SU-DHL-6 (cell line): ENCODE results near the gene OVCH1.

Source experiments
- H2AFZ ChIP-seq: fragments of 200-600 bp; sonication (generic); 2 replicates; pipeline ENCODE4 v1.6.1; 2014; ENCODE audit warnings: low read depth, mild to moderate bottlenecking, moderate library complexity, mixed read lengths, antibody characterized with exemption, low read length; ENCODE audit not compliant: severe bottlenecking
- H3F3A ChIP-seq: fragments of 200-600 bp; shearing (Covaris generic); 2 replicates; pipeline ENCODE4 v1.6.0; 2016; ENCODE audit warnings: antibody characterized with exemption, mild to moderate bottlenecking; ENCODE audit not compliant: insufficient read depth
- H3K27ac ChIP-seq: fragments of 200-600 bp; sonication (generic); 2 replicates; pipeline ENCODE4 v1.5.1; 2016; ENCODE audit warnings: low read depth, mild to moderate bottlenecking, low read length, moderate library complexity, mixed read lengths
- H3K27me3 ChIP-seq: fragments of 200-600 bp; sonication (generic), shearing (Covaris generic); 2 replicates; pipeline ENCODE4 v1.6.0; 2014; ENCODE audit warnings: mild to moderate bottlenecking, low read length
- H3K36me3 ChIP-seq: fragments of 200-600 bp; sonication (generic); 2 replicates; pipeline ENCODE4 v1.6.1; 2014; ENCODE audit warnings: mild to moderate bottlenecking, low read length, mixed read lengths
- H3K4me2 ChIP-seq: fragments of 300-600, 200-600 bp; shearing (Covaris generic), sonication (generic); 2 replicates; pipeline ENCODE4 v1.6.0; 2014; ENCODE audit warnings: low read length, low read depth, mild to moderate bottlenecking; ENCODE audit not compliant: poor library complexity, severe bottlenecking
- H3K4me3 ChIP-seq: fragments of 200-600 bp; sonication (generic); 2 replicates; pipeline ENCODE4 v1.5.1; 2014; ENCODE audit warnings: antibody characterized with exemption, low read length, mild to moderate bottlenecking, mixed read lengths; ENCODE audit not compliant: insufficient read depth, poor library complexity, severe bottlenecking
- H3K79me2 ChIP-seq: fragments of 200-600 bp; sonication (generic); 2 replicates; pipeline ENCODE4 v1.6.1; 2014; ENCODE audit warnings: mild to moderate bottlenecking, low read length, moderate library complexity; ENCODE audit not compliant: insufficient read depth
- H3K9ac ChIP-seq: fragments of 200-600 bp; sonication (generic); 2 replicates; pipeline ENCODE4 v1.7.0; 2014; ENCODE audit warnings: mild to moderate bottlenecking, low read length
- H3K9me2 ChIP-seq: fragments of 200-600 bp; sonication (generic); replicated peaks from 2 replicates; pipeline ENCODE4 v1.6.1; 2014; ENCODE audit warnings: low read length; ENCODE audit not compliant: insufficient read depth
- H3K9me3 ChIP-seq: fragments of 200-600 bp; sonication (generic); 2 replicates; pipeline ENCODE4 v1.6.1; 2014; ENCODE audit warnings: low read length, mixed read lengths; ENCODE audit not compliant: insufficient read depth
- H4K20me1 ChIP-seq: fragments of 200-600 bp; sonication (generic); 2 replicates; pipeline ENCODE4 v1.6.1; 2014; ENCODE audit warnings: low read depth, mild to moderate bottlenecking, antibody characterized with exemption, low read length, moderate library complexity, mixed read lengths
- EZH2phosphoT487 ChIP-seq: fragments of 200-600 bp; sonication (generic), shearing (Covaris generic); conservative IDR thresholded peaks from 2 replicates; pipeline ENCODE4 v1.6.1; 2018; ENCODE audit warnings: mild to moderate bottlenecking, antibody characterized with exemption, low read length, moderate library complexity, mixed read lengths
- TF ChIP-seq, protein P1 (sequence below): fragments of 200-600 bp; sonication (generic); IDR thresholded peaks from one replicate; pipeline ENCODE4 v1.5.1; 2017; ENCODE audit warnings: antibody characterized with exemption, mild to moderate bottlenecking, low read length, moderate library complexity; ENCODE audit not compliant: insufficient read depth, poor library complexity, severe bottlenecking

The OVCH1 gene

DNA sequence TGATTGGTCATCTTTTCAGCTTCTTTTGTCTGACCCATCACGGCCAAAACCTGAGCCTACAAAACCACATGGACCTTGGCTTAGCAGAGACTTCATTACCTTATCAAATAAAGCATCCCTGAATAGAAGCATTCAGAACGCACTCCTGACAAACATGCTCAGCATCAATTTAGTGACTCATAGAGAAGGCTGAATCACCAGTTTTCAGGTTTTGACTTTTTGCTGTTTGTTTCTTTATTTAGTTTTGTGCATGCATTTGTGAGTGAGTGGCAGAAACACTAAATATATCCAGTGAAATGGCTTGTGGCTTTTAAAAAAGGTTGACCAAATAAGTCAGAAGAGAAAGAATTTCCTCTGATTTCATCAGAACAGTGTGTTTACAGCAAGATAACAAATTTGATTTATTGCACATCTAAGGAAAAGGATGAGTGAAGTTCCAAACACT, 19.0 kb upstream of the OVCH1 start:
- Histone ChIP-seq H3K27ac (no peak overlapping the region), H3K36me3 (no peaks in the 10 kb centered on the region), H3F3A (no peaks in the 10 kb centered on the region), H3K79me2 (no peaks in the 10 kb centered on the region), H3K9me2 (no peaks in the 10 kb centered on the region), H3K9me3 (no peaks in the 10 kb centered on the region), H2AFZ (no peak overlapping the region), H3K27me3 (no peaks in the 10 kb centered on the region), H4K20me1 (no peaks in the 10 kb centered on the region), H3K4me2 (no peak overlapping the region), H3K4me3 (no peak overlapping the region), H3K9ac (no peak overlapping the region)
- no peak for TF ChIP-seq EZH2phosphoT487
- TF ChIP-seq, protein P1, sequence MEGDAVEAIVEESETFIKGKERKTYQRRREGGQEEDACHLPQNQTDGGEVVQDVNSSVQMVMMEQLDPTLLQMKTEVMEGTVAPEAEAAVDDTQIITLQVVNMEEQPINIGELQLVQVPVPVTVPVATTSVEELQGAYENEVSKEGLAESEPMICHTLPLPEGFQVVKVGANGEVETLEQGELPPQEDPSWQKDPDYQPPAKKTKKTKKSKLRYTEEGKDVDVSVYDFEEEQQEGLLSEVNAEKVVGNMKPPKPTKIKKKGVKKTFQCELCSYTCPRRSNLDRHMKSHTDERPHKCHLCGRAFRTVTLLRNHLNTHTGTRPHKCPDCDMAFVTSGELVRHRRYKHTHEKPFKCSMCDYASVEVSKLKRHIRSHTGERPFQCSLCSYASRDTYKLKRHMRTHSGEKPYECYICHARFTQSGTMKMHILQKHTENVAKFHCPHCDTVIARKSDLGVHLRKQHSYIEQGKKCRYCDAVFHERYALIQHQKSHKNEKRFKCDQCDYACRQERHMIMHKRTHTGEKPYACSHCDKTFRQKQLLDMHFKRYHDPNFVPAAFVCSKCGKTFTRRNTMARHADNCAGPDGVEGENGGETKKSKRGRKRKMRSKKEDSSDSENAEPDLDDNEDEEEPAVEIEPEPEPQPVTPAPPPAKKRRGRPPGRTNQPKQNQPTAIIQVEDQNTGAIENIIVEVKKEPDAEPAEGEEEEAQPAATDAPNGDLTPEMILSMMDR: no peak

DNA sequence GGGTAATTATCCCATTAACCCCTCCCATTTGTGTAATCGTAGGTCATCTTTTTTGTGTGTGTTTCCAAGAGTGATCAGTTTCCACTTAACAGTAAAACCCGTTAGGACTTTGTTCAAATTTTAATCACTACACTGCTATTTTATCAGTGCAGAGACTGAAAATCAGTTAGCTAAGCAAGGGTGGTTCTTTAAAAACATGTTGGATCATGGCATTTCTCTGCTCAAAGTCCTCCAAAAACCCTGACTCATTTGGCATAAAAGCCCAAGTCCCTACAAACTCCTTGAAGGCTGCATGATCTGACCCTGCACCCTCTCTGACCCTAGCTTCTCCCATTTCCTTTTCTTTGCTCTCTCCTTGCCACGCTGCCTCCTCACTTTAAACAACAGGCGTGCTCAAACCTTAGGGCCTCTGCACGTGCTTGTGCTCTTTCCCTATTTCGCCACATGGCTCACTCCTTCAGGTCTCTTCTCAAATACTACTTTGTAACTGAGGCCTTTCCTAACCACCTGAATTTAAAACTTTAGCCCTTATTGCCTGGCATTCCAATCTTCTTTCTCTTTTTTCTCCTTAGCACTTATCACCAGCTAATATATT, 13.2 kb upstream of the OVCH1 start:
- Histone ChIP-seq H3K9ac (no peak overlapping the region), H3K79me2 (no peaks in the 10 kb centered on the region), H3K4me3 (no peak overlapping the region), H2AFZ (no peak overlapping the region), H3K9me3 (no peaks in the 10 kb centered on the region), H3F3A (no peaks in the 10 kb centered on the region), H3K36me3 (no peaks in the 10 kb centered on the region), H3K27me3 (no peaks in the 10 kb centered on the region), H3K27ac (no peak overlapping the region), H3K9me2 (no peaks in the 10 kb centered on the region), H4K20me1 (no peaks in the 10 kb centered on the region), H3K4me2 (no peak overlapping the region)
- TF ChIP-seq, protein P1: no peak
- TF ChIP-seq EZH2phosphoT487: no peak

DNA sequence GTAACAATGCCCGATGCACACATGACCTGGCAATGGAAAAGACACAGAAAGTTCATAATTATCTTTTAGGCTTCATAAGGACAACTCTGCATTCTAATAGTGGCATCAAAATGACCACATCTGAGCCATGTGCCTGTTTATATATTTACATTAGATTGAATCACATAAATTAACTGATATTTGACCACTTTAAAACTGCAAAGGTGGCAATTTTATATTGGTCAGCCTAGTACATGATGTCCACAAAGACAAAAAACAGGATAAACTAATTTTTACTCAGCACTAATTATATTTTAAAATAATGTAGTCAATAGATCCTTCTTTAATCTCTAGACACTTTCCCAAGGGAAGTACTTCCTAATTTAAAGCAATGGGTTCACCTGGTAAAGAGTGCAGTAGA, 12.0 kb upstream of the OVCH1 start:
- Histone ChIP-seq H3K79me2 (no peaks in the 10 kb centered on the region), H3F3A (no peaks in the 10 kb centered on the region), H3K9me3 (no peaks in the 10 kb centered on the region), H2AFZ (no peak overlapping the region), H4K20me1 (no peaks in the 10 kb centered on the region), H3K9me2 (no peaks in the 10 kb centered on the region), H3K9ac (no peak overlapping the region), H3K36me3 (no peaks in the 10 kb centered on the region), H3K27ac (no peak overlapping the region), H3K27me3 (no peaks in the 10 kb centered on the region), H3K4me3 (no peak overlapping the region), H3K4me2 (no peak overlapping the region)
- TF ChIP-seq EZH2phosphoT487: no peak
- TF ChIP-seq, protein P1: no peak
